ENCODE results near the gene NFAM1. TPM values are rescaled to one million over a fixed set of nuclear protein-coding genes. Genes with fewer than 3 reads are reported as not detected.

NFAM1 gene
- total RNA-seq, 1 donor from 2014 or later: 0.19 TPM

- TF ChIP-seq CTCF (IDR thresholded peaks at IDR 0.05) (no peak), EZH2 (IDR thresholded peaks at IDR 0.05) (no peak), EZH2phosphoT487 (IDR thresholded peaks at IDR 0.05) (no peak)
- H3K27ac Mint-ChIP-seq: no peak overlapping the region
- no peak overlapping the region for H3K27ac ChIP-seq
- no peaks in the 10 kb centered on the region for H3K9me3 Mint-ChIP-seq
- H3K9me3 ChIP-seq (ENCODE audit: low read depth): no peaks in the 10 kb centered on the region
- H3K79me2 ChIP-seq (ENCODE audit: low read depth): no peaks in the 10 kb centered on the region
- no peaks in the 10 kb centered on the region for H3K36me3 Mint-ChIP-seq
- no peak overlapping the region for H3K4me3 ChIP-seq
- no peaks in the 10 kb centered on the region for H3K27me3 ChIP-seq
- H3K9ac ChIP-seq: no peak overlapping the region
- no peaks in the 10 kb centered on the region for H3F3A ChIP-seq (ENCODE audit: low read depth)
- H3K4me1 Mint-ChIP-seq: peaks cover 10% of the 10 kb centered on the region
- no peaks in the 10 kb centered on the region for H3K4me1 ChIP-seq
- no peak overlapping the region for H2AFZ ChIP-seq (replicated peaks)
- no peak overlapping the region for H3K4me2 ChIP-seq
- peaks cover 8% of the 10 kb centered on the region for H3K27me3 Mint-ChIP-seq (ENCODE audit: insufficient read depth, low read depth)
- no peaks in the 10 kb centered on the region for H3K36me3 ChIP-seq
- no peaks in the 10 kb centered on the region for H4K20me1 ChIP-seq (ENCODE audit: low read depth)
- no peak for DNase-seq (ENCODE audit: low spot score)
- H3K4me3 Mint-ChIP-seq: no peak overlapping the region
Observed at GRCh38 chr22:42472671-42473070, 40.5 kb upstream of the NFAM1 start.

GRCh38 chr22:42471441-42471840, 39.2 kb upstream of the NFAM1 start:
- Histone ChIP-seq H3K9me3 (ENCODE audit: low read depth) (no peaks in the 10 kb centered on the region), H3F3A (ENCODE audit: low read depth) (no peaks in the 10 kb centered on the region), H2AFZ (replicated peaks) (no peak overlapping the region), H3K36me3 (no peaks in the 10 kb centered on the region), H4K20me1 (ENCODE audit: low read depth) (no peaks in the 10 kb centered on the region), H3K27me3 (no peaks in the 10 kb centered on the region), H3K79me2 (ENCODE audit: low read depth) (no peaks in the 10 kb centered on the region), H3K9ac (no peak overlapping the region), H3K27ac (no peak overlapping the region), H3K4me2 (no peak overlapping the region), H3K4me3 (no peak overlapping the region), H3K4me1 (no peaks in the 10 kb centered on the region)
- no peaks in the 10 kb centered on the region for H3K9me3 Mint-ChIP-seq
- no peaks in the 10 kb centered on the region for H3K36me3 Mint-ChIP-seq
- no peak for DNase-seq (ENCODE audit: low spot score)
- TF ChIP-seq EZH2phosphoT487 (IDR thresholded peaks at IDR 0.05): no peak
- no peak for TF ChIP-seq CTCF (IDR thresholded peaks at IDR 0.05)
- TF ChIP-seq EZH2 (IDR thresholded peaks at IDR 0.05): no peak
- H3K4me3 Mint-ChIP-seq: no peak overlapping the region
- H3K4me1 Mint-ChIP-seq: peaks cover 10% of the 10 kb centered on the region
- peaks cover 8% of the 10 kb centered on the region for H3K27me3 Mint-ChIP-seq (ENCODE audit: insufficient read depth, low read depth)
- no peak overlapping the region for H3K27ac Mint-ChIP-seq

GRCh38 chr22:42470366-42471082, 38.3 kb upstream of the NFAM1 start:
- no peak for DNase-seq (ENCODE audit: low spot score)
- TF ChIP-seq EZH2phosphoT487 (IDR thresholded peaks at IDR 0.05) (no peak), CTCF (IDR thresholded peaks at IDR 0.05) (no peak)
- Histone ChIP-seq H3K4me3 (no peak overlapping the region), H3K4me1 (no peaks in the 10 kb centered on the region), H4K20me1 (ENCODE audit: low read depth) (no peaks in the 10 kb centered on the region), H3K9ac (no peak overlapping the region), H2AFZ (replicated peaks) (no peak overlapping the region), H3K9me3 (ENCODE audit: low read depth) (no peaks in the 10 kb centered on the region), H3F3A (ENCODE audit: low read depth) (no peaks in the 10 kb centered on the region), H3K27me3 (no peaks in the 10 kb centered on the region), H3K36me3 (no peaks in the 10 kb centered on the region), H3K79me2 (ENCODE audit: low read depth) (no peaks in the 10 kb centered on the region), H3K4me2 (no peak overlapping the region), H3K27ac (no peak overlapping the region)
- peaks cover 13% of the 10 kb centered on the region for H3K27me3 Mint-ChIP-seq (ENCODE audit: insufficient read depth, low read depth)
- H3K4me1 Mint-ChIP-seq: peaks cover 10% of the 10 kb centered on the region
- H3K27ac Mint-ChIP-seq: no peak overlapping the region
- H3K9me3 Mint-ChIP-seq: no peaks in the 10 kb centered on the region
- no peaks in the 10 kb centered on the region for H3K36me3 Mint-ChIP-seq
- no peak overlapping the region for H3K4me3 Mint-ChIP-seq

All from neural progenitor cell (in vitro differentiated cells).